GM12878 (cell line): ENCODE data around the gene ARL16.

Experiments
- HDGF ChIP-seq: fragments of 450-650 bp; IDR thresholded peaks from 2 replicates; pipeline ENCODE4 v1.6.1; 2016; ENCODE audit warnings: antibody characterized with exemption
- PAX8 ChIP-seq: fragments of 450-650 bp; IDR thresholded peaks from 2 replicates; pipeline ENCODE4 v1.6.1; 2017; ENCODE audit warnings: mild to moderate bottlenecking, moderate library complexity
- POLR2A ChIP-seq: IDR thresholded peaks from 2 replicates; pipeline ENCODE4 v1.6.1; 2011; ENCODE audit warnings: low read depth, mild to moderate bottlenecking, low read length
- POLR2AphosphoS5 ChIP-seq: IDR thresholded peaks from 2 replicates; pipeline ENCODE4 v1.6.1; 2011; ENCODE audit warnings: mild to moderate bottlenecking, low read length, inconsistent platforms
- RFX5 ChIP-seq: IDR thresholded peaks from 2 replicates; pipeline ENCODE4 v1.6.1; 2011; ENCODE audit warnings: low read depth, low read length, improper control_type of control experiment
- ZSCAN29 ChIP-seq: fragments of 450-650 bp; IDR thresholded peaks from 2 replicates; pipeline ENCODE4 v1.6.1; 2017; ENCODE audit warnings: mild to moderate bottlenecking, moderate library complexity
- TF ChIP-seq, protein P1 (sequence below): fragments of 450-650 bp; IDR thresholded peaks from 2 replicates; pipeline ENCODE4 v1.6.1; 2016; ENCODE audit warnings: mild to moderate bottlenecking
- TF ChIP-seq, protein P2 (sequence below), 3 experiments: IDR thresholded peaks in 2 of 3; conservative IDR thresholded peaks in 1 of 3; 2 replicates each; pipeline ENCODE4 v1.5.1; 2011; ENCODE audit warnings: low read depth in 3 of 3, low read length in 3 of 3, mild to moderate bottlenecking in 3 of 3, control low read depth in 2 of 3, moderate library complexity in 2 of 3, inconsistent platforms in 1 of 3, mixed read lengths in 1 of 3; ENCODE audit not compliant: control insufficient read depth in 2 of 3, insufficient read depth in 1 of 3; ENCODE audit errors: extremely low read depth in 1 of 3
- TF ChIP-seq, protein P3 (sequence below): fragments of 450-650 bp; IDR thresholded peaks from 2 replicates; pipeline ENCODE4 v1.6.1; 2017; ENCODE audit warnings: antibody characterized with exemption, mild to moderate bottlenecking, moderate library complexity

DNA sequence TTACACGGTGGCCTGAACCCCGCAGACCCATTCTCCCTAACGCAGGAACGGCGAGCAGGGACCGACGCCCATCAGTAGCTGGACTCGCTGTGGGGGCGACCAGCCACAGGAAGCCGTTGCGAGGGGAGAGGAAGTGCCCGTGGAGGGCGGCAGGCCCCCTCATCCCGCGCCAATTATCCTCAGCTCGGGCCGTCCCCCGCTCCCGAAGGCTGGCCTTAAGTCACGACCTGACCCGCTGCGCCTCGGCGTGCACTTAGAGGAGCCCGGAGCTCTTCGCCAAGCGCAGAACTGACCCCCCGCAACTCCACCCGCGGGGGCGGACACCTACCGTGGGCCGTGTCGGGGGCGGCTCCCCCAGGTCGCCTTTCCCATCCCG lies 401 bp downstream of the ARL16 start:
- TF ChIP-seq PAX8 (no peak), ZSCAN29 (no peak), POLR2AphosphoS5 (no peak), RFX5 (no peak), HDGF (no peak), POLR2A (no peak)
- TF ChIP-seq, protein P1, sequence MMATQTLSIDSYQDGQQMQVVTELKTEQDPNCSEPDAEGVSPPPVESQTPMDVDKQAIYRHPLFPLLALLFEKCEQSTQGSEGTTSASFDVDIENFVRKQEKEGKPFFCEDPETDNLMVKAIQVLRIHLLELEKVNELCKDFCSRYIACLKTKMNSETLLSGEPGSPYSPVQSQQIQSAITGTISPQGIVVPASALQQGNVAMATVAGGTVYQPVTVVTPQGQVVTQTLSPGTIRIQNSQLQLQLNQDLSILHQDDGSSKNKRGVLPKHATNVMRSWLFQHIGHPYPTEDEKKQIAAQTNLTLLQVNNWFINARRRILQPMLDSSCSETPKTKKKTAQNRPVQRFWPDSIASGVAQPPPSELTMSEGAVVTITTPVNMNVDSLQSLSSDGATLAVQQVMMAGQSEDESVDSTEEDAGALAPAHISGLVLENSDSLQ: no peak
- TF ChIP-seq, protein P2, sequence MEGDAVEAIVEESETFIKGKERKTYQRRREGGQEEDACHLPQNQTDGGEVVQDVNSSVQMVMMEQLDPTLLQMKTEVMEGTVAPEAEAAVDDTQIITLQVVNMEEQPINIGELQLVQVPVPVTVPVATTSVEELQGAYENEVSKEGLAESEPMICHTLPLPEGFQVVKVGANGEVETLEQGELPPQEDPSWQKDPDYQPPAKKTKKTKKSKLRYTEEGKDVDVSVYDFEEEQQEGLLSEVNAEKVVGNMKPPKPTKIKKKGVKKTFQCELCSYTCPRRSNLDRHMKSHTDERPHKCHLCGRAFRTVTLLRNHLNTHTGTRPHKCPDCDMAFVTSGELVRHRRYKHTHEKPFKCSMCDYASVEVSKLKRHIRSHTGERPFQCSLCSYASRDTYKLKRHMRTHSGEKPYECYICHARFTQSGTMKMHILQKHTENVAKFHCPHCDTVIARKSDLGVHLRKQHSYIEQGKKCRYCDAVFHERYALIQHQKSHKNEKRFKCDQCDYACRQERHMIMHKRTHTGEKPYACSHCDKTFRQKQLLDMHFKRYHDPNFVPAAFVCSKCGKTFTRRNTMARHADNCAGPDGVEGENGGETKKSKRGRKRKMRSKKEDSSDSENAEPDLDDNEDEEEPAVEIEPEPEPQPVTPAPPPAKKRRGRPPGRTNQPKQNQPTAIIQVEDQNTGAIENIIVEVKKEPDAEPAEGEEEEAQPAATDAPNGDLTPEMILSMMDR (IDR thresholded peaks at IDR 0.05 in 2 of 3, conservative IDR thresholded peaks at IDR 0.05 in 1 of 3; ENCODE audit: control insufficient read depth in 2 of 3, extremely low read depth in 1 of 3, insufficient read depth in 1 of 3, low read depth in 3 of 3, low read length in 3 of 3): no peak
- TF ChIP-seq, protein P3, sequence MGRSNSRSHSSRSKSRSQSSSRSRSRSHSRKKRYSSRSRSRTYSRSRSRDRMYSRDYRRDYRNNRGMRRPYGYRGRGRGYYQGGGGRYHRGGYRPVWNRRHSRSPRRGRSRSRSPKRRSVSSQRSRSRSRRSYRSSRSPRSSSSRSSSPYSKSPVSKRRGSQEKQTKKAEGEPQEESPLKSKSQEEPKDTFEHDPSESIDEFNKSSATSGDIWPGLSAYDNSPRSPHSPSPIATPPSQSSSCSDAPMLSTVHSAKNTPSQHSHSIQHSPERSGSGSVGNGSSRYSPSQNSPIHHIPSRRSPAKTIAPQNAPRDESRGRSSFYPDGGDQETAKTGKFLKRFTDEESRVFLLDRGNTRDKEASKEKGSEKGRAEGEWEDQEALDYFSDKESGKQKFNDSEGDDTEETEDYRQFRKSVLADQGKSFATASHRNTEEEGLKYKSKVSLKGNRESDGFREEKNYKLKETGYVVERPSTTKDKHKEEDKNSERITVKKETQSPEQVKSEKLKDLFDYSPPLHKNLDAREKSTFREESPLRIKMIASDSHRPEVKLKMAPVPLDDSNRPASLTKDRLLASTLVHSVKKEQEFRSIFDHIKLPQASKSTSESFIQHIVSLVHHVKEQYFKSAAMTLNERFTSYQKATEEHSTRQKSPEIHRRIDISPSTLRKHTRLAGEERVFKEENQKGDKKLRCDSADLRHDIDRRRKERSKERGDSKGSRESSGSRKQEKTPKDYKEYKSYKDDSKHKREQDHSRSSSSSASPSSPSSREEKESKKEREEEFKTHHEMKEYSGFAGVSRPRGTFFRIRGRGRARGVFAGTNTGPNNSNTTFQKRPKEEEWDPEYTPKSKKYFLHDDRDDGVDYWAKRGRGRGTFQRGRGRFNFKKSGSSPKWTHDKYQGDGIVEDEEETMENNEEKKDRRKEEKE: no peak
